GM12865 (cell line): ENCODE data around the gene PAPPA2.

ENCODE experiments used
- DNase-seq: peaks from one replicate; pipeline ENCODE4 v3.0.0; 2010; ENCODE audit warnings: low read depth
- H3K4me3 ChIP-seq: 2 replicates; pipeline ENCODE4 v1.5.1; 2011; ENCODE audit warnings: mild to moderate bottlenecking, low read depth, low read length, control low read depth
- CTCF ChIP-seq: IDR thresholded peaks from 2 replicates; pipeline ENCODE4 v1.5.1; 2011; ENCODE audit warnings: low read length, control low read depth, low read depth, inconsistent platforms; ENCODE audit not compliant: insufficient read depth; ENCODE audit errors: missing control alignments

Gene PAPPA2

GRCh38 chr1:176719447-176719846 is 256.5 kb downstream of the PAPPA2 start:
- no peak for TF ChIP-seq CTCF
- no peak for DNase-seq
- no peak overlapping the region for H3K4me3 ChIP-seq

- no peak for DNase-seq
- TF ChIP-seq CTCF = no peak
- H3K4me3 ChIP-seq = no peak overlapping the region
Observed at GRCh38 chr1:176720838-176721237, 257.9 kb downstream of the PAPPA2 start.

- no peak overlapping the region for H3K4me3 ChIP-seq
- no peak for DNase-seq
- TF ChIP-seq CTCF = no peak
Observed at GRCh38 chr1:176733661-176734060, 270.7 kb downstream of the PAPPA2 start.

GRCh38 chr1:176735201-176735600 is 272.2 kb downstream of the PAPPA2 start:
- DNase-seq = no peak
- no peak overlapping the region for H3K4me3 ChIP-seq
- TF ChIP-seq CTCF = no peak

- no peak for TF ChIP-seq CTCF
- no peak overlapping the region for H3K4me3 ChIP-seq
- DNase-seq = no peak
Observed at GRCh38 chr1:176736015-176736414, 273.0 kb downstream of the PAPPA2 start.

- no peak for TF ChIP-seq CTCF
- no peak overlapping the region for H3K4me3 ChIP-seq
- DNase-seq = no peak
Observed at GRCh38 chr1:176741181-176741580, 278.2 kb downstream of the PAPPA2 start.

GRCh38 chr1:176742322-176742721 is 279.3 kb downstream of the PAPPA2 start:
- no peak for DNase-seq
- H3K4me3 ChIP-seq = no peak overlapping the region
- no peak for TF ChIP-seq CTCF
